GM18909 (cell line): ENCODE measurements around the gene RNF207.
A peak's percentile ranks its signal among the peaks of the same experiment; 100 is the strongest.

Experiments
- ATAC-seq: cut with Tn5 transposase; IDR thresholded peaks from one replicate; pipeline ENCODE4 v1.9.1; 2021; ENCODE audit warnings: mild to moderate bottlenecking; ENCODE audit not compliant: unreplicated experiment, poor library complexity

The RNF207 gene

GRCh38 chr1:6222636-6223035, 16.7 kb downstream of the RNF207 start:
- ATAC-seq, result no peak

GRCh38 chr1:6223617-6224016, 17.7 kb downstream of the RNF207 start:
- ATAC-seq, result no peak

GRCh38 chr1:6224718-6225117, 18.8 kb downstream of the RNF207 start:
- no peak for ATAC-seq

GRCh38 chr1:6225651-6226050, 19.7 kb downstream of the RNF207 start:
- no peak for ATAC-seq

GRCh38 chr1:6233376-6233775, 27.5 kb downstream of the RNF207 start:
- ATAC-seq, result no peak

- ATAC-seq, result peak; percentile 4
Observed at GRCh38 chr1:6234502-6235295, 28.8 kb downstream of the RNF207 start.

- no peak for ATAC-seq
Observed at GRCh38 chr1:6235296-6235677, 29.4 kb downstream of the RNF207 start.

- ATAC-seq, result no peak
Observed at GRCh38 chr1:6237093-6237492, 31.2 kb downstream of the RNF207 start.

GRCh38 chr1:6239213-6239752, 33.4 kb downstream of the RNF207 start:
- no peak for ATAC-seq

- ATAC-seq, result no peak
Observed at GRCh38 chr1:6239950-6240768, 34.2 kb downstream of the RNF207 start.

- ATAC-seq, result no peak
Observed at GRCh38 chr1:6241107-6241886, 35.4 kb downstream of the RNF207 start.

- ATAC-seq, result no peak
Observed at GRCh38 chr1:6241887-6242740, 36.2 kb downstream of the RNF207 start.

- ATAC-seq, result no peak
Observed at GRCh38 chr1:6243053-6243834, 37.3 kb downstream of the RNF207 start.

- ATAC-seq, result no peak
Observed at GRCh38 chr1:6243993-6244392, 38.1 kb downstream of the RNF207 start, which contains the start of gene HES3. Gene HES3 (plus strand): TSS chr1:6244179. CDS start chr1:6244366, 187 bp downstream.

- no peak for ATAC-seq
Observed at GRCh38 chr1:6244401-6245049, 38.6 kb downstream of the RNF207 start.

- ATAC-seq, result peak; percentile 55
Observed at GRCh38 chr1:6245086-6245868, 39.4 kb downstream of the RNF207 start.

GRCh38 chr1:6245869-6246496, 40.1 kb downstream of the RNF207 start:
- no peak for ATAC-seq
